Colonic mucosa (tissue), 4 donors: ENCODE data around the gene EEFSEC. TPM values are rescaled to one million over a fixed set of nuclear protein-coding genes. Genes with fewer than 3 reads are reported as not detected.

Experiments used
- DNase-seq: peaks from one replicate; pipeline ENCODE4 v3.0.0-alpha.2; 2020
- H3K27ac ChIP-seq: fragments of 200-600 bp; one replicate; pipeline ENCODE4 v1.8.0; 2021
- H3K27me3 ChIP-seq: fragments of 200-600 bp; one replicate; pipeline ENCODE4 v1.8.0; 2021
- H3K36me3 ChIP-seq: fragments of 200-600 bp; one replicate; pipeline ENCODE4 v1.8.0; 2021
- H3K4me1 ChIP-seq: fragments of 200-600 bp; one replicate; pipeline ENCODE4 v1.8.0; 2021; ENCODE audit warnings: mild to moderate bottlenecking
- H3K4me3 ChIP-seq: fragments of 200-600 bp; one replicate; pipeline ENCODE4 v1.8.0; 2021
- H3K9ac ChIP-seq, 2 donors: one replicate each; pipeline ENCODE4 v1.7.0; 2013; ENCODE audit warnings: control low read depth in 2 of 2, low read depth in 2 of 2, low read length in 2 of 2
- H3K9me3 ChIP-seq: fragments of 200-600 bp; one replicate; pipeline ENCODE4 v1.8.0; 2021
- intact Hi-C: fragments of 100-400 bp; cut with DNase I; formaldehyde crosslinking; loops from one replicate; pipeline ENCODE4 v1.14.1; 2022
- total RNA-seq, 2 donors: library from RNA; stranded (reverse); fragmentation: NEBNext Ultra II Directional in 1 of 2; extraction: Animal tissue kit (Norgen Biotek cat#: 25700) in 1 of 2; gene quantifications; one replicate each; pipeline ENCODE4 v1.2.1, GENCODE V29; 2021
- TF ChIP-seq, protein P1 (sequence below): fragments of 200-600 bp; IDR thresholded peaks from one replicate; pipeline ENCODE4 v1.8.0; 2022; ENCODE audit warnings: antibody characterized with exemption, mild to moderate bottlenecking
- donor health status: healthy.
- donor health status: DM: no; HTN: no; CAD: no.
- donor health status: DM: no; HTN: no; CAD: no.

The EEFSEC gene
- total RNA-seq, 2 donors from 2014 or later, result 8.6 to 16.6 TPM

DNA sequence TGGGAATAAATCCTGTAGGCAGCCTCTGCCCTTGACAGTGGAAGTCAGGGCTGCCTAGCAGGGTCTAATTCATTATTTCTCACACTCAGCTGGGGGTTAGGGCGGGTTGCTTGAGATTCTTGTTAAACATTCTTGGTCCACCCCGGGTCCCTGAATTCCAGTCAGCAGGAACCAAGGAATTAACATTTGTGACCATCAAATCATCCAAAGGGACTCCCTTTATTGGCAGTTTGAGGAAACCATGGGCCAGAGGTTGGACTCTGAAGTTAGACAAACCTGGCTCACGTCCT, 122.8 kb downstream of the EEFSEC start:
- Histone ChIP-seq H3K9me3 (no peaks in the 10 kb centered on the region), H3K4me3 (no peak overlapping the region), H3K36me3 (no peaks in the 10 kb centered on the region), H3K27me3 (no peaks in the 10 kb centered on the region), H3K9ac (no peak overlapping the region), H3K27ac (no peak overlapping the region), H3K4me1 (no peaks in the 10 kb centered on the region)
- intact Hi-C loops, result no loop called here
- TF ChIP-seq, protein P1, sequence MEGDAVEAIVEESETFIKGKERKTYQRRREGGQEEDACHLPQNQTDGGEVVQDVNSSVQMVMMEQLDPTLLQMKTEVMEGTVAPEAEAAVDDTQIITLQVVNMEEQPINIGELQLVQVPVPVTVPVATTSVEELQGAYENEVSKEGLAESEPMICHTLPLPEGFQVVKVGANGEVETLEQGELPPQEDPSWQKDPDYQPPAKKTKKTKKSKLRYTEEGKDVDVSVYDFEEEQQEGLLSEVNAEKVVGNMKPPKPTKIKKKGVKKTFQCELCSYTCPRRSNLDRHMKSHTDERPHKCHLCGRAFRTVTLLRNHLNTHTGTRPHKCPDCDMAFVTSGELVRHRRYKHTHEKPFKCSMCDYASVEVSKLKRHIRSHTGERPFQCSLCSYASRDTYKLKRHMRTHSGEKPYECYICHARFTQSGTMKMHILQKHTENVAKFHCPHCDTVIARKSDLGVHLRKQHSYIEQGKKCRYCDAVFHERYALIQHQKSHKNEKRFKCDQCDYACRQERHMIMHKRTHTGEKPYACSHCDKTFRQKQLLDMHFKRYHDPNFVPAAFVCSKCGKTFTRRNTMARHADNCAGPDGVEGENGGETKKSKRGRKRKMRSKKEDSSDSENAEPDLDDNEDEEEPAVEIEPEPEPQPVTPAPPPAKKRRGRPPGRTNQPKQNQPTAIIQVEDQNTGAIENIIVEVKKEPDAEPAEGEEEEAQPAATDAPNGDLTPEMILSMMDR, result no peak
- no peak for DNase-seq

DNA sequence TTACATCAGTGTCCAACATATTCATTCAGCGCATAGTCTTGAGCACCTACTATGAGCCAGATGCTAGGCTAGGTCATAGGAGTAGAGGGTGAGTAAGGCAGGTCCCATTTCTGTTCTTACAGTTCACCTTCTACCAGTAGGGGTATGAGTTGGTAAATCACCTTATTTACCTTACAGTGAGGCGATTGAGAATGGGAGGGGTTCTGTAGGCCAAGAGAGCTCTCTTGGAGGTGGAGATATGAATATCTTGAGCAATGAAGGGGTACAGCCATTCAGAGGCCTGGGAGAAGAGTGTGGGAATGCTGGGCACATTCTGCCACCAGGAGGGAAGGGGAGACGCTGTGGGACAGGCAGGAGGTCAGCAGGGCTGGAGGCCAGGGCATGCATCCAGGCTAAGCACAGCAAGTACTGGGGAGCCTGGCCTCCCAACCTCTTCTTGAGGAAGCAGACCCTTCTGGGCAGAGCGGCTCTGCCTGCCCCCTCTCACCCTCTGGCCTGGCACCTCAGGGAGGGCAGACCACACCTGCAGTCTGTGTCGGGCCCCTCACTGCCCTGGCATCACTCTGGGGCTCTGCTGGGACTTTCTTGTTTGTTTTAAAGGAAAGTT, 123.4 kb downstream of the EEFSEC start:
- no peaks in the 10 kb centered on the region for H3K27me3 ChIP-seq
- no peak for DNase-seq
- H3K4me3 ChIP-seq, result no peak overlapping the region
- peak overlapping the region in 1 of 2 donors; percentile 5 for H3K9ac ChIP-seq
- no peaks in the 10 kb centered on the region for H3K4me1 ChIP-seq
- intact Hi-C loops, result no loop called here
- TF ChIP-seq, protein P1, result no peak
- no peak overlapping the region for H3K27ac ChIP-seq
- no peaks in the 10 kb centered on the region for H3K36me3 ChIP-seq
- H3K9me3 ChIP-seq, result no peaks in the 10 kb centered on the region

DNA sequence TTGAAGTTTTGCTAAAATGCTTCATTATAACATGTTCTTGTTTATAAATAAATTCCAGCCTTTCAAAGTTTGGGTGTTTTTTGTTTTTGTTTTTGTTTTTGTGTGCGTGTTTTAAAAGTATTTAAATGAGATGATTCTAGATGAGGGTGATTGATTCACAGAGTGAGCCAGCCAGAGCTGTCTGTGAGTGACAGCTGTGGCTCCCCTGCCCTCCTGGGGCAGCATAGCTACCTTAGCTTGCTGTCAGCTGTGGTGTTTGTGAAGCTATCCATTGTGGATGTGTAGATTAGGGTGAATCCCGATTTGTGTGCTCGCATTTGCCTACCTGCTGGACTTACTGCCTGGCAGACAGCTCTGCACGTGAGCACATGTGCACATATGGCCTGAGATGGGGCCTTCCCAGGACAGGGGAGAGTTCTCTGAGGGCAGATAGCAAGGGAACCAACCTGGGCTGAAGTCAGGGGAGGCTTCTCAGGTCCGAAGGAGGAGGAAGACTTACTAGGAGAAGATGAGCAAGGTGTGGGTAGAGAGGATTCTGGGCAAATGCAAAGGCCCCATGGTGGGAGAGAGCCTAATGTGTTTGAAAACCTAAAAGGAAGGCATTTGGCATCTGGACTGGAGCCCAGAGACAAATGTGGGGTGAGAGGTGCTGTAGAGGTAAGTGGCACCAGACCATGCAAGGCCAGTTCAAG, 124.2 kb downstream of the EEFSEC start:
- Histone ChIP-seq H3K9ac (no peak overlapping the region), H3K9me3 (no peaks in the 10 kb centered on the region), H3K27me3 (no peaks in the 10 kb centered on the region), H3K27ac (no peak overlapping the region), H3K4me3 (no peak overlapping the region), H3K4me1 (no peaks in the 10 kb centered on the region), H3K36me3 (no peaks in the 10 kb centered on the region)
- TF ChIP-seq, protein P1, result no peak
- DNase-seq, result no peak
- intact Hi-C loops, result no loop called here

DNA sequence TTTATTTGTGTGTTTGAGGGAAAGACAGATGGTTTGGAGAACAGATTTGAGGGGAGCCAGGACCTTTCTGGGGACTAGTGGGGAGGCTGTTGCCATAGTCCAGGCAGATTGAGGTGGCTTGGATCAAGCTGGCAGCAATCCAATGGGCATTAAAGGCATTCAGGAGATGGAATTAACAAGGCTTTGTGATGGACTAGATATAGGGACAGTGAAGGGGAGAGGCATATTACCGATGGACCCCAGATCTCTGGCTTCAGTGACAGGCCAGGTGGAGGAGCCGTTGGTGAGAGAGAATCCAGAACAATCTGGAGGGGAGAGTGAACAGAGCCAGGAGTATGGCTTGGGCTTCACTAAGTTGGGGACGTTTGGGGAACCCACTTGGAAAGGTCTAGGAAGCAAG, 124.8 kb downstream of the EEFSEC start:
- no peak overlapping the region for H3K27ac ChIP-seq
- H3K4me1 ChIP-seq, result no peaks in the 10 kb centered on the region
- H3K9ac ChIP-seq, result no peak overlapping the region
- no peaks in the 10 kb centered on the region for H3K27me3 ChIP-seq
- no peak for DNase-seq
- no peaks in the 10 kb centered on the region for H3K9me3 ChIP-seq
- TF ChIP-seq, protein P1, result no peak
- no peak overlapping the region for H3K4me3 ChIP-seq
- no peaks in the 10 kb centered on the region for H3K36me3 ChIP-seq
- intact Hi-C loops, result no loop called here

DNA sequence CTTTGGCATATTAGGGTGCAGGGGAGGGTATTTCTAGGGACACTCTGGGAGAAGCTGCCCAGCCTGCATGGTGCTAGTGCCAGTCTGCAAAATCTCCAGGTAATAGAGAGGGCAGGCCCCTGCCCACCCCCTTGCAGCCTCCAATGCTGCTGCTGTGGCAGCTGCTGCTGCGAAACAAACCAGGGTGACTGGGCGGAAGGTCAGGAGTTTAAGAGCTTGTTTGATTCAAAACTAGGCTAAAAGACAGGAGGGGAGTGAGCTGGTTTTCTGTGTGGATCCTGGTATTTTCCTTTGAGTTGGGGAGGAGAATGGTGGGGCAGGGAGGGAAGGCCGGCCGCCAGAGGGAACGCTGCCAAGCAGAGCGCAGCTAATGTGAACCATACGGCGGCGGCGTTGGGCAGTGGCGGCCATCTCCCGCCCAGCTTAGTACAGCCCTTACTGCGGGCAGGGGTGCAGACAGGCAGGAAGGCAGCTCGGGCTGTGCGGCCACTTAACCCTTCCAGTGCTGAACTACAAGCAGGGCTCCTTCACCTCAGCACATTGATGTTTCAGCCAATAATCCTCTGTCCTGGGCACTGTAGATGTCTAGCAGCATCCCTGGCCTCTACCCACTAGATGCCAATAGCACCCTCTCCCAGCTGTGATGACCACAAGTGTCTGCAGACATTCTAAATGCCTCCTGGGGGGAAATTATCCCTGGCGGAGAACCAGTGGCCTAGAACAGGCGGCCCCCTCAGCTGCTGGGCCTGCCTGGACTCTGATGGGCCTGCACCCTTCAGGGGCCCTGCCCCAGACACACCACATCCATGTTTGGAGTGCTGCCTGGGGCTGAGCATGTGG, 125.7 kb downstream of the EEFSEC start:
- Histone ChIP-seq H3K9ac (no peak overlapping the region), H3K27ac (no peak overlapping the region)

More for the DNA sequence above, 125.7 kb downstream of the EEFSEC start:
- H3K4me3 ChIP-seq, result no peak overlapping the region
- TF ChIP-seq, protein P1, result no peak
- H3K4me1 ChIP-seq, result no peaks in the 10 kb centered on the region
- intact Hi-C loops, result no loop called here
- peak; percentile 40 for DNase-seq
- H3K9me3 ChIP-seq, result no peaks in the 10 kb centered on the region
- no peaks in the 10 kb centered on the region for H3K27me3 ChIP-seq
- H3K36me3 ChIP-seq, result no peaks in the 10 kb centered on the region
